ENCODE measurements around the gene UQCR11.

The UQCR11 gene

DNA sequence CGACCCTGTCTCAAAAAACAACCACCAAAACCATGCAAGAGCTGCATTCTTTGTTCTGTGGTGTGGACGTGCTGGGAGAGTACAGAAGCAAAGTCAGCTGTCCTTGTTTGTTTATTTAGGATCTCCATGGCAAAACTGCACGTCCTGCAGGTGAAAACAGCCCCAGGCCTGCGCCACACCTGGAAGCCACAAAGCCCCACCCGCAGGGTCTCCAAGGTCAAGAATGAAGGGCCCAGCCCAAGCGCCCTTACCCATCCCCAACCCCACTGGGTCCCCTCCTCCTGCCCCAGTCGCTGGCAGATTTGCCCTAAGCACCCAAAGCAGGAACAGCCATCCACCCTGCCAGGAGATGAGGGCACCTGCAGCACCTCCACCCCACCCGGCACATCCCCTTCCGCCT lies 23.1 kb downstream of the UQCR11 start:
- H3K27me3 ChIP-seq (ENCODE audit: low read depth, low read length) = no peaks in the 10 kb centered on the region
- H3K79me2 ChIP-seq (ENCODE audit: low read length) = peaks cover 28% of the 10 kb centered on the region
- H3K4me3 ChIP-seq (ENCODE audit: low read length) = no peak overlapping the region
- H3K4me1 ChIP-seq (ENCODE audit: low read length) = no peaks in the 10 kb centered on the region
- H4K20me1 ChIP-seq (ENCODE audit: insufficient read depth, low read length) = peaks cover 10% of the 10 kb centered on the region; the same call in 1 of the 2 replicates
- H3K36me3 ChIP-seq (replicated peaks; ENCODE audit: low read depth, low read length) = peaks cover 66% of the 10 kb centered on the region
- no peak overlapping the region for H3K27ac ChIP-seq (ENCODE audit: low read length)
- H3K9ac ChIP-seq (ENCODE audit: low read length) = no peak overlapping the region
- no peak for TF ChIP-seq EZH2phosphoT487 (IDR thresholded peaks at IDR 0.05; ENCODE audit: low read depth)
- TF ChIP-seq, protein P1, sequence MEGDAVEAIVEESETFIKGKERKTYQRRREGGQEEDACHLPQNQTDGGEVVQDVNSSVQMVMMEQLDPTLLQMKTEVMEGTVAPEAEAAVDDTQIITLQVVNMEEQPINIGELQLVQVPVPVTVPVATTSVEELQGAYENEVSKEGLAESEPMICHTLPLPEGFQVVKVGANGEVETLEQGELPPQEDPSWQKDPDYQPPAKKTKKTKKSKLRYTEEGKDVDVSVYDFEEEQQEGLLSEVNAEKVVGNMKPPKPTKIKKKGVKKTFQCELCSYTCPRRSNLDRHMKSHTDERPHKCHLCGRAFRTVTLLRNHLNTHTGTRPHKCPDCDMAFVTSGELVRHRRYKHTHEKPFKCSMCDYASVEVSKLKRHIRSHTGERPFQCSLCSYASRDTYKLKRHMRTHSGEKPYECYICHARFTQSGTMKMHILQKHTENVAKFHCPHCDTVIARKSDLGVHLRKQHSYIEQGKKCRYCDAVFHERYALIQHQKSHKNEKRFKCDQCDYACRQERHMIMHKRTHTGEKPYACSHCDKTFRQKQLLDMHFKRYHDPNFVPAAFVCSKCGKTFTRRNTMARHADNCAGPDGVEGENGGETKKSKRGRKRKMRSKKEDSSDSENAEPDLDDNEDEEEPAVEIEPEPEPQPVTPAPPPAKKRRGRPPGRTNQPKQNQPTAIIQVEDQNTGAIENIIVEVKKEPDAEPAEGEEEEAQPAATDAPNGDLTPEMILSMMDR (IDR thresholded peaks at IDR 0.05; ENCODE audit: low read depth, low read length) = no peak
- no peak overlapping the region for H3K4me2 ChIP-seq (ENCODE audit: low read length)
- no peak overlapping the region for H2AFZ ChIP-seq (ENCODE audit: low read depth, low read length)
- H3K9me3 ChIP-seq (ENCODE audit: insufficient read depth, low read length) = no peaks in the 10 kb centered on the region

DNA sequence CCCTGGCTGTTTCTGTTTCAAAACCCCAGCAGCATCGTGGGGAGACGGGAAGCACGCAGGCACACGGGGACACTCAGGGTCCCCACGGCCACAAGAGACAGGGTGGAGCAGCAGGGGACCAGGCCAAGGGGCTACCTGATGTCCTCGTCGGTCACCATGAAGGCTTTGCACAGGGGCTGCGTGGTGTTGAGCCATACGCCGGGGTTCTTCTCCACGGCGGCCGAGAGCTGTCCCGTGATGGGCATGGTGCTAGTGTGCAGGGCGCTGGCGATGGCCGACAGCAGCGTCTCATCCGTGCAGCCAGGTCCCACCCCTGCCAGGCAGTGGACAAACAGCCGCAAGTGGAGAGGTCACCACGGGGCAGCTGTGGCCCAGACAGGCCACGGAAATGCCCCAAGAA lies 24.3 kb downstream of the UQCR11 start:
- Histone ChIP-seq H3K79me2 (ENCODE audit: low read length) (peaks cover 19% of the 10 kb centered on the region), H3K36me3 (replicated peaks; ENCODE audit: low read depth, low read length) (peaks cover 63% of the 10 kb centered on the region), H3K9ac (ENCODE audit: low read length) (no peak overlapping the region), H3K27me3 (ENCODE audit: low read depth, low read length) (no peaks in the 10 kb centered on the region), H3K9me3 (ENCODE audit: insufficient read depth, low read length) (no peaks in the 10 kb centered on the region), H3K4me2 (ENCODE audit: low read length) (no peak overlapping the region), H3K27ac (ENCODE audit: low read length) (no peak overlapping the region), H3K4me1 (ENCODE audit: low read length) (no peaks in the 10 kb centered on the region), H2AFZ (ENCODE audit: low read depth, low read length) (no peak overlapping the region), H4K20me1 (ENCODE audit: insufficient read depth, low read length) (peaks cover 6% of the 10 kb centered on the region; the same call in 1 of the 2 replicates), H3K4me3 (ENCODE audit: low read length) (no peak overlapping the region)
- TF ChIP-seq, protein P1 (IDR thresholded peaks at IDR 0.05; ENCODE audit: low read depth, low read length) = no peak
- TF ChIP-seq EZH2phosphoT487 (IDR thresholded peaks at IDR 0.05; ENCODE audit: low read depth) = no peak

DNA sequence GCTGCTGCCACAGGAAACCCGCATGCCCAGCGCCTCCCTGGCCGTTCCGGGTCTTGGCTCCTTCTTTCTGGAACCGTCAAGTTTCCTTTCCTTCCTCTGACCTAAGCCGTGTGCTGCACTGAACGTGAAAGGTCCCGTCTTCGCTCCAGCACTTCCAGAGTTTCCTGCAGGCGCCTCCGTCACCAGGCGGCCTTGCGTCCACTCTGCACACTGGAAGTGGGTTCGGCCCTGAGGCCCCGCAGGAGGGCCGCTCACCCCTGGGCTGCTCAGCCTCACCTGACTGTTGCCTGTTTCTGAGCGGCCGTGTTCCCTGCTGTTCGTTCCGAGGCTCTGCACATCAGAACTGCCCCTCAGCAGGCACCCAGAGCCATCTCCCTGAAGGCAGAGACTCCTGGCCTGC lies 24.9 kb downstream of the UQCR11 start:
- Histone ChIP-seq H3K27me3 (ENCODE audit: low read depth, low read length) (no peaks in the 10 kb centered on the region), H3K36me3 (replicated peaks; ENCODE audit: low read depth, low read length) (peaks cover 57% of the 10 kb centered on the region), H3K27ac (ENCODE audit: low read length) (no peak overlapping the region), H3K4me1 (ENCODE audit: low read length) (no peaks in the 10 kb centered on the region), H3K4me2 (ENCODE audit: low read length) (no peak overlapping the region), H3K4me3 (ENCODE audit: low read length) (no peak overlapping the region), H4K20me1 (ENCODE audit: insufficient read depth, low read length) (peaks cover under 1% of the 10 kb centered on the region; the same call in 1 of the 2 replicates), H3K9me3 (ENCODE audit: insufficient read depth, low read length) (no peaks in the 10 kb centered on the region), H3K9ac (ENCODE audit: low read length) (no peak overlapping the region), H3K79me2 (ENCODE audit: low read length) (peaks cover 14% of the 10 kb centered on the region), H2AFZ (ENCODE audit: low read depth, low read length) (no peak overlapping the region)
- no peak for TF ChIP-seq EZH2phosphoT487 (IDR thresholded peaks at IDR 0.05; ENCODE audit: low read depth)
- TF ChIP-seq, protein P1 (IDR thresholded peaks at IDR 0.05; ENCODE audit: low read depth, low read length) = no peak

DNA sequence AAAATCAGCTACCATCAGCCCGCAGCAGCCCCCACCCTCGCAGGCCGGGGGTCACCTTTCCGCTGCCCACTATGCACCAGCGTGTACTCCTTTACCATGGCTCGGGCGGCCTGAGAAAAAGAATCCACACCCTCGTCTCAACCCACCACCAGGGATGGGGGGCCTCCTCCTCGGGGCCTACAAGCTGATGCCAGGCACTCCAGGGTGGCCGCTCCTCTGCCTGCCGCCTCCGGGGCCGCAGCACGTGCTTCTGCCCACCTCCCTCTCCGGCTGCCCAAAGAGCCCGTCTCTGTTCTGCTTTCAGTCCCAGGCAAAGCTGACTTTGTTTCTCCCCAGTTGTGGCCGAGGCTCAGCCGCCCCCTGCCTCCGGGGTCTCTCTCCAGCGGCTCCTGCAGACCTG lies 26.0 kb downstream of the UQCR11 start:
- Histone ChIP-seq H4K20me1 (ENCODE audit: insufficient read depth, low read length) (no peaks in the 10 kb centered on the region), H3K4me3 (ENCODE audit: low read length) (no peak overlapping the region), H3K27ac (ENCODE audit: low read length) (no peak overlapping the region), H2AFZ (ENCODE audit: low read depth, low read length) (no peak overlapping the region), H3K4me2 (ENCODE audit: low read length) (no peak overlapping the region), H3K36me3 (replicated peaks; ENCODE audit: low read depth, low read length) (peaks cover 49% of the 10 kb centered on the region), H3K79me2 (ENCODE audit: low read length) (peaks cover 2% of the 10 kb centered on the region; the same call in 1 of the 2 replicates), H3K9ac (ENCODE audit: low read length) (no peak overlapping the region), H3K4me1 (ENCODE audit: low read length) (no peaks in the 10 kb centered on the region), H3K27me3 (ENCODE audit: low read depth, low read length) (no peaks in the 10 kb centered on the region), H3K9me3 (ENCODE audit: insufficient read depth, low read length) (no peaks in the 10 kb centered on the region)
- TF ChIP-seq, protein P1 (IDR thresholded peaks at IDR 0.05; ENCODE audit: low read depth, low read length) = no peak
- no peak for TF ChIP-seq EZH2phosphoT487 (IDR thresholded peaks at IDR 0.05; ENCODE audit: low read depth)
